GM13976 (cell line): ENCODE measurements around the gene FANCE.

Experiments
- DNase-seq: peaks from one replicate; pipeline ENCODE4 v3.0.0; 2012; ENCODE audit warnings: low spot score
- in situ Hi-C: fragments of 300-500 bp; cut with MboI; formaldehyde crosslinking; loops from one replicate; pipeline ENCODE4 v1.12.0; 2022; ENCODE audit warnings: low sequenced_read_pairs, mixed read lengths, inconsistent platforms; ENCODE audit not compliant: unreplicated experiment
- TF ChIP-seq, protein P1 (sequence below): IDR thresholded peaks from 2 replicates; pipeline ENCODE4 v1.5.1; 2012; ENCODE audit warnings: borderline replicate concordance, mild to moderate bottlenecking; ENCODE audit not compliant: insufficient read depth; ENCODE audit errors: extremely low read depth, missing control alignments, control extremely low read depth

The FANCE gene

GRCh38 chr6:35483062-35483461, 30.9 kb downstream of the FANCE start:
- TF ChIP-seq, protein P1, sequence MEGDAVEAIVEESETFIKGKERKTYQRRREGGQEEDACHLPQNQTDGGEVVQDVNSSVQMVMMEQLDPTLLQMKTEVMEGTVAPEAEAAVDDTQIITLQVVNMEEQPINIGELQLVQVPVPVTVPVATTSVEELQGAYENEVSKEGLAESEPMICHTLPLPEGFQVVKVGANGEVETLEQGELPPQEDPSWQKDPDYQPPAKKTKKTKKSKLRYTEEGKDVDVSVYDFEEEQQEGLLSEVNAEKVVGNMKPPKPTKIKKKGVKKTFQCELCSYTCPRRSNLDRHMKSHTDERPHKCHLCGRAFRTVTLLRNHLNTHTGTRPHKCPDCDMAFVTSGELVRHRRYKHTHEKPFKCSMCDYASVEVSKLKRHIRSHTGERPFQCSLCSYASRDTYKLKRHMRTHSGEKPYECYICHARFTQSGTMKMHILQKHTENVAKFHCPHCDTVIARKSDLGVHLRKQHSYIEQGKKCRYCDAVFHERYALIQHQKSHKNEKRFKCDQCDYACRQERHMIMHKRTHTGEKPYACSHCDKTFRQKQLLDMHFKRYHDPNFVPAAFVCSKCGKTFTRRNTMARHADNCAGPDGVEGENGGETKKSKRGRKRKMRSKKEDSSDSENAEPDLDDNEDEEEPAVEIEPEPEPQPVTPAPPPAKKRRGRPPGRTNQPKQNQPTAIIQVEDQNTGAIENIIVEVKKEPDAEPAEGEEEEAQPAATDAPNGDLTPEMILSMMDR = no peak
- DNase-seq = no peak
- in situ Hi-C loops = no loop called here

DNA sequence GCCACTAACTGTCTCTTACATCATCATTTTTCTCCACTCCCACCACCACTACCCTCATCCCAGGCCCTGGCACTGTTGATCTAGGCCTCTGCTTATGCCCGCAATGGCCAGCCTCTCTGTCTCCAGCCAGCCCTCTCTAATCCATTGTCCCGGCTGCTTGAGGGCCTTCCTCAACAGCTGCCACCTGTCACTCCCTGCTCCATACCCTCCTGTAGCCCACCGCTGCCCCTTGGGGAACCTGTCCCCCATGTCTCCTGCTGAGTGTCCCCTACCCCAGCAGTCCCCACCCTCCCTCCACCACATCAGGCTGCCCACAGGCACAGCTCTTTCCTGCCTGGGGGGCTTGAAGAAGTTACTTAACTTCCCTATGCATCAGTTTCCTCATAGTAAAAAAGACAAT, 31.4 kb downstream of the FANCE start:
- TF ChIP-seq, protein P1 = no peak
- DNase-seq = no peak
- in situ Hi-C loops = no loop called here

- TF ChIP-seq, protein P1 = no peak
- in situ Hi-C loops = no loop called here
- DNase-seq = no peak
Observed at GRCh38 chr6:35483893-35484645, 31.9 kb downstream of the FANCE start.

DNA sequence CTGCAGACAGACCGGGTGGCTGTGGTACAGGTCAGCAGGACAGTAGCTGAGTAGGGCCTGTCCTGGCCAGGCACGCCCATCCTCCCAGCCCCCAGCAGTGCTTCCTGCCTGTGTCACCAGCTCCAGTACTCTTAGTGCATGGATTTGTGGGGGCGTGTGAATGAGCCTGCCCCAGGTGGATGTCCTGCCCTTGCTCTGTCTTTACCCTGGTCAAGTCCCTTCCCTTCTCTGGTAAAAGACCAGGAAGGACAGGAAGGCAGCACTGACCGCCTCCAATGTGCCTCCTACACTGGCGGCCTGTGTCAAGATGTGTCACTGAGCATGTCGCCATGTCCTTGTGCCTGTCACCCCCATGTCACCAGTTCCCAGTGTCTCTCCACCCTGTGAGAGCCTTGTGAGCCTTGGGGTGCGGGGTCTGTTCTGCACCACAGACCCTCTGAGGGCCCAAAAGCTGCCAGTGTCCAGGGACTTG, 32.8 kb downstream of the FANCE start:
- DNase-seq = no peak
- in situ Hi-C loops = no loop called here

DNA sequence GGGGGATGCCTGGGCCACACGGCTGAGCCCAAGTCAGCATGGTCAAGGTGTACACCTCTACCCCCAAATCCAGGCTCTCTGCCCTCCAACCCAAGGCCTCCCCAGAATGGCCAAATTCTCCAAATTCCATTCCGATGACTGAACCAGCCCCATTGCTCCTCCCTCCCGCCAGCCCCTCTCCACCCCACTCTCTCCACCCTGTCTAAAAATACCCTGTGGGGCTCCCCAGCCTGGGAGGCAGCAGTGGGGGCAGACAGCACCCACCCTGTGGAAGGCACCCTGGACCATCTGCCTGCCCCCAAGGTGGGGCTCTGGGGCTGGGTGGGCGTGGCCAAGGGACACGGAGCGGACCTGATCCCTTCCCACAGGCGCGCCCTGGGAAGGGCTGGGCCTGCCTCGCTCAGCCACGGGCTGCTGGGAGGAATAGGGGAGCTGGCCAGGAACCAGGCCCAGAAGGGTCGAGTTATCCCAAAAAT, 33.3 kb downstream of the FANCE start:
- DNase-seq = no peak
- in situ Hi-C loops = no loop called here
- TF ChIP-seq, protein P1 = no peak

More for the DNA sequence above, 32.8 kb downstream of the FANCE start:
- TF ChIP-seq, protein P1 = no peak

- DNase-seq = no peak
- in situ Hi-C loops = no loop called here
- TF ChIP-seq, protein P1 = no peak
Observed at GRCh38 chr6:35486005-35486925, 34.1 kb downstream of the FANCE start.
